Effector memory CD8-positive, alpha-beta T cell (primary cell): ENCODE data around the gene ARL6IP4.
A peak's percentile ranks its signal among the peaks of the same experiment; 100 is the strongest.
"Not testable (repeated sequence)": the region's sequence is repeated elsewhere in the genome, so short reads cannot be mapped to it uniquely, and the experiment has no call there.

Experiments used
- ATAC-seq: fragments of 150-1000 bp; cut with Tn5 transposase; replicated peaks from 2 replicates; pipeline ENCODE4 v1.10.0; 2021; ENCODE audit warnings: mild to moderate bottlenecking, moderate library complexity
- DNase-seq, 3 experiments: peaks; one replicate each; pipeline ENCODE4 v3.0.0; 2021
- H3K27ac Mint-ChIP-seq, 2 donors: one replicate each; pipeline ENCODE4 v1.8.0; 2022; ENCODE audit warnings: mild to moderate bottlenecking in 2 of 2, mixed read lengths in 2 of 2, moderate library complexity in 2 of 2
- H3K27me3 Mint-ChIP-seq, 2 donors: one replicate each; pipeline ENCODE4 v1.8.0; 2022; ENCODE audit warnings: mixed read lengths in 2 of 2
- H3K36me3 Mint-ChIP-seq: one replicate; pipeline ENCODE4 v1.8.0; 2022; ENCODE audit warnings: mild to moderate bottlenecking, moderate library complexity, mixed read lengths; ENCODE audit not compliant: insufficient read depth
- H3K4me1 Mint-ChIP-seq, 2 donors: one replicate each; pipeline ENCODE4 v1.8.0; 2022; ENCODE audit warnings: low read depth in 2 of 2, mixed read lengths in 2 of 2
- H3K4me3 Mint-ChIP-seq, 2 donors: one replicate each; pipeline ENCODE4 v1.8.0; 2022; ENCODE audit warnings: mild to moderate bottlenecking in 2 of 2, mixed read lengths in 2 of 2, moderate library complexity in 2 of 2
- H3K9me3 Mint-ChIP-seq, 2 donors: one replicate each; pipeline ENCODE4 v1.8.0; 2022; ENCODE audit warnings: mixed read lengths in 2 of 2
- total RNA-seq, 9 experiments: gene quantifications; one replicate each; lab custom pipeline; 2026; lab: John Stamatoyannopoulos, UW

Gene ARL6IP4
- total RNA-seq, result 0 to 1.8 (median 0.78) reads per million in 9 experiments

DNA sequence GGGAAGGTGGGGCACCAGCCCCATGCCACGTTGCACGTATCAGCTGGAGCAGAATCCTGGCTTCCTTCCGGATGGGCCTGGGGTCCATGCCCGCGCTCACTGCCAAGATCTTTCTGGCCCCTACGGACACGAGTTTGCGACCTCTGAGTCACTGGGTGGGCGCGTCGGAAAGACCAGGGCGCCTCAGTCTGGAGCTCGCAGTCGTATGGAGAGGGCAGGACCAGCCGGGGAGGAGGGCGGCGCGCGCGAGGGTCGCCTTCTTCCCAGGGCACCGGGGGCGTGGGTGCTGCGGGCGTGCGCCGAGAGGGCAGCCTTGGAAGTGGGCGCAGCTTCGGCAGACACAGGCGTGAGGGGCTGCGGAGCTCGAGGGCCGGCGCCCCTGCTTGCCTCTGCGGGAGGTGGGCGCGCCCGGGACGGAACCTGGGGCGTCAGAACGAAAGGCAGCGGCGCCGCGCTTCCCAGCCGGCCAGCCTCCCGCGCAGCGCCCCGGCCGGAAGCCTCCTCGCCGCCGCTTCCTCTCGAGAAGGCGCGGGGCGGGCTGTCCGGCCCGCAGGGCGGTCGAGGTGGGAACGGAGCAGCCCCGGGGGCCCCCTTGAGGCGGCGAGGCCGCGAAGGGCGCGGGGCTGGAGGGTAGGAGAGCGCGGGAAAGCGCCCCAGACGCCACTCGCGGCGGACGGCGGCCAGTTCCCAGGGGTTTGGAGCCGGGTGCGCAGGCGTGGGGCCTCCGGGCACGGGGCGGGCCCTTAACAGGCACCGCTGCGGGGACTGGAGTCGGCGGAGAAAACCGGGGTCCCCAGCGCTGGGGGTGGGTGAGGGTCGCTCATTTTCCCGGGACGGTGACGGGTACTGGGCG lies at the start of gene ARL6IP4:
Gene ARL6IP4 (plus strand): TSS at position 499 of the 853 bp plus-strand sequence. CDS start 459 bp downstream, outside the sequence.
- Mint-ChIP-seq H3K27ac (peak within 1 kb of the TSS; percentile 68 to 89), H3K36me3 (peaks cover 23% of the 10 kb centered on the region), H3K27me3 (no peaks in the 10 kb centered on the region), H3K4me3 (peak within 1 kb of the TSS; percentile 91), H3K4me1 (peaks cover 38 to 41% of the 10 kb centered on the region in 2 donors), H3K9me3 (no peaks in the 10 kb centered on the region)
- DNase-seq, result peak; percentile 51 to 61 (median 59)
- ATAC-seq, result peak; percentile 84

DNA sequence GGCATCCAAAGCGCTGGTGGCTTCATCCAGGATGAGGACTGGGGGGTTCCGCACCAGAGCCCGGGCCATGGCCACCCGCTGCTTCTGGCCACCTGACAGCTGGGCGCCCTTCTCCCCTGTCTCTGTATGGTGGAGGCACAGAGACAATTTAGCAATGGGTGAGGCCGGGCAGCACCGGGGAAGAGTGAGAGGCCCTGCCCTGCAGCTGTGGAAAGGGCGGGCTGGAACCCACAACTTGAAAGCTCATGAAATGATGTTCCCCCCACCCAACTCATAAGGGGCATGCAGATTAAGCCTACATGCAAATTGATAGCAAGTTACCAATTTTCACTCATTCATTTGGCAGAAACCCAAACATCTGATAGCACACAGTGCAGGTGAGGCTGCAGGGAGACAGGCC lies 48.3 kb upstream of the ARL6IP4 start:
- no peak overlapping the region for H3K4me3 Mint-ChIP-seq
- no peaks in the 10 kb centered on the region for H3K27me3 Mint-ChIP-seq
- peaks cover 2% of the 10 kb centered on the region for H3K36me3 Mint-ChIP-seq
- no peaks in the 10 kb centered on the region for H3K9me3 Mint-ChIP-seq
- H3K4me1 Mint-ChIP-seq, result peaks cover 0 to 1% of the 10 kb centered on the region in 2 donors
- no peak overlapping the region for H3K27ac Mint-ChIP-seq
- ATAC-seq (no peak), DNase-seq (no peak)

DNA sequence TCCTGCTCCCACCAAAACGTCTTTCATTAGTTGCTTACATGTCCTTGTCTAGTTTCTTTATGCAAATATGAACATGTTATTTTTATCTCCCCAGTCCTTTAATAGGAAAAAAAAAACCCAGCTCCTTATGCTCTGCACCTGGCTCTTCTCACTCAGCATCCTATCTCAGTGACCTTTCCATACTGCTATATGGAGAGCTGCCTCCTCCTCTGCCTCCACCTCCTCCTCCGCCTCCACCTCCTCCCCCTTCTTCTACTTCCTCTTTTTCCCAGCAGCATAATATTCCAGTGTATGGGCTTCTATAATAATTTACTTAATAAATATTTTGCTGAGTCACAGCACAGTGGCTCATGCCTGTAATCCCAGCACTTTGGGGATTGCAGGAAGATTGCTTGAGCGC lies 45.8 kb upstream of the ARL6IP4 start:
- DNase-seq, result no peak
- Mint-ChIP-seq H3K4me3 (no peak overlapping the region), H3K9me3 (no peaks in the 10 kb centered on the region), H3K4me1 (no peaks in the 10 kb centered on the region), H3K27ac (no peak overlapping the region), H3K36me3 (peaks cover 2% of the 10 kb centered on the region), H3K27me3 (no peaks in the 10 kb centered on the region)
- no peak for ATAC-seq

DNA sequence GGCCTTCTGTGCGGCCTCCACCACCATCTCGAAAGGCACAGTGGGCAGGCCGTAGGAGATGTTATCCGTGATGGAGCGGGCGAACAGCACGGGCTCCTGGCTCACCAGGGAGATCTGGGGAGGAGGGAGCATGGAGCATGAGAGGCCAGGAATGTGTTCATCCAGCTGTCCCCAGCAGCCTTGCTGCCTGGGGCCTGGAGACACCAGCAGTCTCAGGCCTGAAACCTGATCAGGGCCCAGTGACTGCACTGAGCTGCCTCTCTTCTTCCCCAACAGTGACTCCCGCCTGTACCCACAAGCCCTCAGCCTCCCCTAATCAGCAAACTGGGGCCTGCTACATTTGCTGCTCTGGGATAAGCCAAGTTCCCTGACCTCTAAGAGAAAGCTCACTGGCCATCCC lies 45.2 kb upstream of the ARL6IP4 start:
- H3K9me3 Mint-ChIP-seq, result no peaks in the 10 kb centered on the region
- H3K27me3 Mint-ChIP-seq, result no peaks in the 10 kb centered on the region
- DNase-seq, result no peak
- no peak overlapping the region for H3K4me3 Mint-ChIP-seq
- H3K4me1 Mint-ChIP-seq, result no peaks in the 10 kb centered on the region
- no peak overlapping the region for H3K27ac Mint-ChIP-seq
- H3K36me3 Mint-ChIP-seq, result peaks cover 2% of the 10 kb centered on the region
- no peak for ATAC-seq

DNA sequence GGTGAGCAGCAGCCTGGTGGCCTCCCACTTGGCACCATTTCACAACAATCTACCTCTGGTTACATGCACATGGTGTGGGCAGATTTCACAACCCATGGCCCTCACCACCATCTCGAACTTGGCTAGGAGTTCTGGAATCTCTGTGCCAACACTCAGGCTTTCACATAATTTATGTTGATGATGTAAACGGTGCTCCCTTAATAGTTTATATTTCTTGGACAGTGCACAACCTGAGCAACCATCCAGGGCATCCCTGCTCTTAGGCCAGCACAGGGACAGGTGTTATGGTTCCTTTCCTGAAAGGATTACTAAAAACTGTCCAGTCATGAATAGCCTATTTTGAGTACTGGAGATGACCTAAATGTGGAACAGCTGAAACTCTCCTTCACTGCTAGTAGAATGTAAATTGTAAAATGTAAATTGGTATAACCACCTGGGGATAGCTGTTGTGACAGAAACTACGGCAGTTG lies 42.8 kb upstream of the ARL6IP4 start:
- no peak for ATAC-seq
- H3K4me1 Mint-ChIP-seq, result peaks cover 2 to 8% of the 10 kb centered on the region in 2 donors
- DNase-seq, result no peak
- peaks cover 4% of the 10 kb centered on the region for H3K36me3 Mint-ChIP-seq
- H3K27me3 Mint-ChIP-seq, result no peaks in the 10 kb centered on the region
- H3K4me3 Mint-ChIP-seq, result no peak overlapping the region
- no peak overlapping the region for H3K27ac Mint-ChIP-seq
- H3K9me3 Mint-ChIP-seq, result no peaks in the 10 kb centered on the region

DNA sequence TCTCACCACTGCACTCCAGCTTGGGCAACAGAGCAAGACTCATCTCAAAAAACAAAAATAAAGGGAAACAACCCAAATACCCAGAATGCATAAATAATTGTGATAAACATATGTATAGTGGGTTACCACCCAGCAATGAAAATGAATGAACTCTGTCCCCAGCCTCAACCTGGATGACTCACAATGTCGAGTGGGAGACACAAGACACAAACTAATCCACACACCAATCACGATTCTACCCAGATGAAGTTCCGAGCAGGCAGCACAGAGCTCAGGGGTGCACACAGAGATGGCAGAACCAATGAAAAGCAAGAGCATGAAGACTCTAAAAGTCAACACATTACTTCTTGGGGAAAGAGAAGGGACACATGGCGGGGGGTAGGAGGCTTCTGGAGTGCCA lies 41.4 kb upstream of the ARL6IP4 start:
- no peak overlapping the region for H3K4me3 Mint-ChIP-seq
- H3K27ac Mint-ChIP-seq, result no peak overlapping the region
- H3K4me1 Mint-ChIP-seq, result peaks cover 9 to 20% of the 10 kb centered on the region in 2 donors
- DNase-seq (no peak), ATAC-seq (no peak)
- no peaks in the 10 kb centered on the region for H3K27me3 Mint-ChIP-seq
- no peaks in the 10 kb centered on the region for H3K9me3 Mint-ChIP-seq
- peaks cover 4% of the 10 kb centered on the region for H3K36me3 Mint-ChIP-seq

DNA sequence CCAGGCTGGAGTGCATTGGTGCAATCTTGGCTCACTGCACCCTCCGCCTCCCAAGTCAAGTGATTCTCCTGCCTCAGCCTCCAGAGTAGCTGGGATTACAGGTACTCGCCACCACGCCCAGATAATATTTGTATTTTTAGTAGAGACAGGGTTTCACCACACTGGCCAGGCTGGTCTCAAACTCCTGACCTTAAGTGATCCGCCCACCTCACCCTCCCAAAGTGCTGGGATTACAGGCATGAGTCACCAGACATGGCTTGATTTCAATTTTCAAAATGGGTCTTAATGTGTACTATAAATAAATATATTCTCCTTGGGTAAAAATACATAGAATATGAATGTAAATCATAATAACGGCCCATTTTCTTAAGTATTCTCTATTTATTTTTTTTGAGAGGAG lies 39.1 kb upstream of the ARL6IP4 start:
- H3K27ac Mint-ChIP-seq, H3K9me3 Mint-ChIP-seq, H3K27me3 Mint-ChIP-seq, H3K36me3 Mint-ChIP-seq, ATAC-seq, H3K4me3 Mint-ChIP-seq, DNase-seq: not testable (repeated sequence)
- H3K4me1 Mint-ChIP-seq, result peaks cover 9 to 22% of the 10 kb centered on the region in 2 donors

DNA sequence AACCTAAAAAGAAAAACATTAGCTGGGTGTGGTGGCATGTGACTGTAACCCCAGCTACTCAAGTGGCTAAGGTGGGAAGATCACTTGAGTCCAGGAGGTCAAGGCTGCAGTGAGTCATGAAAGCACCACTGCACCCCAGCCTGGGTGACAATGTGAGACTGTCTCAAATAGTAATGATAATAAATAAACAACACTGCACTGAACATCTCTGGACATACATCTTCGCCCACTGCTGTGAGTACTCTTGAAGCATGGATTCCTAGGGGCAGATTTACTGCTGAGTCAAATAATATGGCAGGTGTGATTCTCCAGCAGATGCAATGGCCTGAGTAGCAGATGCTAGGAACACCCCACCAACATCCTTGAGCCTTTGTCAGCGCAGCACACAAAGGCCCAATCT lies 37.8 kb upstream of the ARL6IP4 start:
- no peaks in the 10 kb centered on the region for H3K9me3 Mint-ChIP-seq
- H3K4me3 Mint-ChIP-seq, result no peak overlapping the region
- DNase-seq (no peak), ATAC-seq (peak; percentile 43)
- H3K27ac Mint-ChIP-seq, result peak overlapping the region; percentile 77 to 81
- H3K4me1 Mint-ChIP-seq, result peaks cover 20 to 33% of the 10 kb centered on the region in 2 donors
- no peaks in the 10 kb centered on the region for H3K27me3 Mint-ChIP-seq
- peaks cover 4% of the 10 kb centered on the region for H3K36me3 Mint-ChIP-seq

DNA sequence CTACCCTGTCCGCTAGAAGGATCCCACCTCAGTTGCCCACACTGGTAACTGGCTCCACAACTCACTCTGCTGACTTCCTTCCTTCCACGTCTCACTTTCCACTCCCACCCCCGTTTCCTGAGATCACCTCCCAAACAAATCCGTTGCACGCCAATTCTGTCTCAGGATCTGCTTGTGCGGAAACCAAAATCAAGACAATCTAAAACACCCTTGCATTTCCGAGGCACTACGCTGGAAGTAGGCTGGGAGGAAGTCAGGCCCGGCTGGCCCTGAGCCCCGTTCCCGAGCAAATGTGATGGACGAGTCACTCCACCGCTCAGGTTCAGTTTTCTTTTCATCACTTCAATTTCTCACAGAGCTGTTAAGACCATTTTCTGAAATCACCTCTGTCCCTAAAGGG lies 37.3 kb upstream of the ARL6IP4 start:
- peaks cover 7% of the 10 kb centered on the region for H3K36me3 Mint-ChIP-seq
- H3K4me1 Mint-ChIP-seq, result peaks cover 23 to 35% of the 10 kb centered on the region in 2 donors
- H3K9me3 Mint-ChIP-seq, result no peaks in the 10 kb centered on the region
- DNase-seq (no peak), ATAC-seq (no peak)
- peak overlapping the region; percentile 77 to 81 for H3K27ac Mint-ChIP-seq
- H3K27me3 Mint-ChIP-seq, result no peaks in the 10 kb centered on the region
- H3K4me3 Mint-ChIP-seq, result peak overlapping the region in 1 of 2 donors; percentile 70

DNA sequence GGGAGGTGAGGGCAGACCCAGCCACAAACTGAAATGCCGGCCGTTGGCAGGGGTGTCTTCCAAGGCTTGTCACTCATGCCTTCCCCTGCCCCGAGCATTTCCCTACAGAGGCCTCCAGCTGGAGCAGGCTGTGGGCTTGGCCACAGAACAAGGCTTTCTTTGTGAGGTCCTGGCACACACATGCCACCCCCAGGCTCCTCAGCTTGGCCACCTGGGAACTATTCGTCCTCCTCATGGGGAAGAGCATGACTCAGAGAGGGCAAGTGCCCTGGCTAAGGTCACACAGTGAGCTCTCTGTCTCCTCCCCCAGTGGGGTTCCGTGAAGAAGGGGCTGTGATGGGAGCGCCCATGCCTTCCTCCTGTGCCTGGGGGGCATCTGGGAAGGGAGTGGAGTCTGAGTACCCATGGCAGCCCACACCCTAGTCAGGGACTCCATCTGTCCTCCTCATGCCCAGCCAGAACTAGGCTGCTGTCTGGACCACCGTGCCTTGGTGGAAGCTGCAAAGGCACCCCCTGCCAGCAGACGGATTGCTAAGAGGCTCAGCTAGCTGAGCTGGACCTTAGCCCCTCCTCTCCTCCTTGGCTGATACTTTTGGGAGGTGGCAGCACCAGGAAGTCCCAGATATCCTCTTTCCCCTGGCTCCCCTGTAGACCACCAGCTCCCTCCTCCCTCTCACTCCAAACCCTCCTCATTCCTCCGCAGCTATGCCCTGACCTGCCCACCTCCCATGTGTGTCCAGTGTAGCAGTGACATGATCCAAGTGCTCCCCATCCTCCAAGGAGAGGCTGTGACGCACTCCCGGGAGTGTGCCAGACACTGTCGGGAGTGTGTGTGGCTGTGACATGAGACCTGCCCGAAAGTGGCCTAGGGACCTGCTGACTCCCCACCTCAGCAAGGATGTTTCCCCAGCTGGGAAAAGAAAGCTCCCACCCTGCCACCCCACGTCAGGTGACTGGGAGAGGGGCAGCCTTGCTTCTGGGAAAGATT lies 35.6 kb upstream of the ARL6IP4 start:
- no peaks in the 10 kb centered on the region for H3K9me3 Mint-ChIP-seq
- H3K4me3 Mint-ChIP-seq, result no peak overlapping the region
- H3K4me1 Mint-ChIP-seq, result peaks cover 28 to 38% of the 10 kb centered on the region in 2 donors
- no peak for ATAC-seq
- no peak for DNase-seq
- H3K36me3 Mint-ChIP-seq, result peaks cover 11% of the 10 kb centered on the region
- H3K27ac Mint-ChIP-seq, result peak overlapping the region; percentile 35 to 57
- no peaks in the 10 kb centered on the region for H3K27me3 Mint-ChIP-seq

DNA sequence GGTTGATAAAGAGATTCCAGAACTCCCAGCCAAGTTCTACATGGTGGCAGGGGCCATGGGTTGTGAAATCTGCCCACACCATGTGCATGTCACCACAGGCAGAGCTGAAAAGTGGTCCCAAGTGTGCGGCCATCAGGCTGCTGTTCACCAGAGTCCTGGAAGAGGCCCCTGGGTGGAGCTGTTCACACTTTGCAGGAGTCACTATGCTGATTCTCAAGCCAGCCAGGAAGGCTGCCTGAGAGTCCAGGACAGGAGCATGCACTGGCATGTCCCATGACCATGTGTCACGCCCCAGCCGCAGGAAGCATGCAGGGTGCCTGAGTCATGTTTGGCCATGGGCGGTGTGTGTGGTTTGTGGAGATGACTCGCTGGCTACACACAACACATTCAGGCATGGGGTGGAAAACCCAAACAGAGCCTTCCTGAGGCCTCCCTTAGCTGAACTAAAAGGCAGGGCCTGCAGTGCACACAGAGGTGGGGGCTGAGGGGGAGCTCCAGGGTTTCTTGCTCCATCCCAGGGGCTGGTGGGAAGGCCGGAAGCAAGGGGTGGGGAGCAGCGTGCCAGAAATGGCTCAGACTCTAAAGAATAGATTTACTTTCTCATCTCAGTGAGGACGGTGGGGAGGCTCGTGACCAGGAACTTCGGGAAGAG lies 33.7 kb upstream of the ARL6IP4 start:
- DNase-seq (peak; percentile 41 to 51 (median 48)), ATAC-seq (peak; percentile 91)
- no peaks in the 10 kb centered on the region for H3K27me3 Mint-ChIP-seq
- H3K4me3 Mint-ChIP-seq, result peak overlapping the region; percentile 68 to 78
- H3K9me3 Mint-ChIP-seq, result no peaks in the 10 kb centered on the region
- peak overlapping the region; percentile 90 to 93 for H3K27ac Mint-ChIP-seq
- peaks cover 28 to 36% of the 10 kb centered on the region in 2 donors for H3K4me1 Mint-ChIP-seq
- peaks cover 13% of the 10 kb centered on the region for H3K36me3 Mint-ChIP-seq

DNA sequence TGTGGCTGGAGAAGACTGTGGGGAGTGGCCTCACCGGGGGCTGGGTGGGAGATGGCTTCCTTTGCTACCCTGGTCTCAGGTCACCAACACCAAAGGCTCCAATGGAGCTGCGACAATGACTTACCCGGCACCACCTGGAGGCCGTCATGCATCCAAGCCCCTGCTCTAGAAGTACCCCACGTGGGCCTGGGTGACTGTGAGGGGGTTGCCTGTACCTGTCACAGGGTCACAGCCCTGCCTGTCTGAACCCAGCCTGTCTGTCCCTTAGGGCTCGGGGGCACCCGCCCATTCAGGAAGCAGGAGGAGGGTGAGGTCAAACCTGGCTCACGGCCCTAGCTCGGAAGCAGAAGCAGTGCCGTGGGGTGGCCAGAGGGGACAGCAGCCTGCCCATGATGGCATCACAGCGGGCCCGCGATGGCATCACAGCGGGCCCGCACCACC lies 33.1 kb upstream of the ARL6IP4 start:
- Mint-ChIP-seq H3K9me3 (no peaks in the 10 kb centered on the region), H3K27me3 (no peaks in the 10 kb centered on the region), H3K27ac (peak overlapping the region; percentile 90 to 93), H3K4me3 (peak overlapping the region; percentile 68 to 78), H3K4me1 (peaks cover 28 to 35% of the 10 kb centered on the region in 2 donors), H3K36me3 (peaks cover 12% of the 10 kb centered on the region)
- DNase-seq, result no peak
- ATAC-seq, result no peak

DNA sequence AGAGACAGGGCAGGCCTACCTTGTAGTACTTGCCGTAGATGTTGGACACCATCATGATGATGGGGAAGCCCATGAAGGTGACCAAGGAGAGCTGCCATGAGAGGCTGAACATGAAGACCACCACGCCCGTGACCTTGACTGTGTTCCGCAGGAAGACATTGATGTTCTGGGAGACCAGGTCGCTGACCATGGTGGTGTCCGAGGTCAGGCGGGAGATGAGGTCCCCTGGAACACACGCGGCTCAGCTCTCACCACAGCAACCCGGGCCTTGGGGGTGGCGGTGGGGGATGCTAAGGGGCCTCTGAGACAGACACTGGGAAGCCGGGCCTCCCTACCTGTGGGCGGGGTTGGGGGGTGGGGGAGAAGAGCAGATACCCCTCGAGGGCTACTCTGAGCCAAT lies 31.9 kb upstream of the ARL6IP4 start:
- Mint-ChIP-seq H3K4me1 (peaks cover 19 to 24% of the 10 kb centered on the region in 2 donors), H3K27ac (peak overlapping the region; percentile 27 to 29), H3K9me3 (no peaks in the 10 kb centered on the region), H3K27me3 (no peaks in the 10 kb centered on the region), H3K4me3 (no peak overlapping the region), H3K36me3 (peaks cover 10% of the 10 kb centered on the region)
- no peak for ATAC-seq
- no peak for DNase-seq
